SJSA1 (cell line): ENCODE results near the gene RYR2. TPM values are rescaled to one million over a fixed set of nuclear protein-coding genes. Genes with fewer than 3 reads are reported as not detected.

Source experiments
- DNase-seq, 2 experiments: peaks; one replicate each; pipeline ENCODE4 v3.0.0-alpha.2; 2015 to 2020; ENCODE audit warnings: low spot score in 2 of 2, low read depth in 1 of 2
- H3K27ac ChIP-seq: fragments of 250-450 bp; sonication (Bioruptor Pico); 2 replicates; pipeline ENCODE4 v1.5.1; 2020; ENCODE audit warnings: mild to moderate bottlenecking, moderate library complexity
- H3K27me3 ChIP-seq: fragments of 250-450 bp; sonication (Bioruptor Pico); replicated peaks from 2 replicates; pipeline ENCODE4 v1.5.1; 2020; ENCODE audit warnings: mild to moderate bottlenecking, moderate library complexity
- H3K36me3 ChIP-seq: fragments of 250-450 bp; sonication (Bioruptor Pico); 2 replicates; pipeline ENCODE4 v1.5.1; 2020; ENCODE audit warnings: mild to moderate bottlenecking
- H3K4me1 ChIP-seq: fragments of 250-450 bp; sonication (Bioruptor Pico); replicated peaks from 2 replicates; pipeline ENCODE4 v1.6.1; 2021; ENCODE audit warnings: mild to moderate bottlenecking
- H3K4me3 ChIP-seq: fragments of 250-450 bp; sonication (Bioruptor Pico); 2 replicates; pipeline ENCODE4 v1.5.1; 2020; ENCODE audit warnings: mild to moderate bottlenecking
- H3K9me3 ChIP-seq: fragments of 250-450 bp; sonication (Bioruptor Pico); replicated peaks from 2 replicates; pipeline ENCODE4 v1.5.1; 2020; ENCODE audit warnings: mild to moderate bottlenecking
- total RNA-seq: library from RNA; depleted of rRNA; stranded (reverse); fragments of >200 nt; shearing (Covaris generic); gene quantifications from 2 replicates; pipeline ENCODE4 v1.2.3, GENCODE V29; 2014; rRNA removed

The RYR2 gene
- total RNA-seq, 1 experiment from 2014 or later: not detected

- Histone ChIP-seq H3K9me3 (no peaks in the 10 kb centered on the region; the same call in 1 of the 2 replicates), H3K4me3 (no peak overlapping the region), H3K27me3 (no peaks in the 10 kb centered on the region), H3K27ac (no peak overlapping the region), H3K36me3 (no peaks in the 10 kb centered on the region), H3K4me1 (no peaks in the 10 kb centered on the region)
- no peak for DNase-seq
Measured at GRCh38 chr1:237877631-237878030, 835.6 kb downstream of the RYR2 start.

DNA sequence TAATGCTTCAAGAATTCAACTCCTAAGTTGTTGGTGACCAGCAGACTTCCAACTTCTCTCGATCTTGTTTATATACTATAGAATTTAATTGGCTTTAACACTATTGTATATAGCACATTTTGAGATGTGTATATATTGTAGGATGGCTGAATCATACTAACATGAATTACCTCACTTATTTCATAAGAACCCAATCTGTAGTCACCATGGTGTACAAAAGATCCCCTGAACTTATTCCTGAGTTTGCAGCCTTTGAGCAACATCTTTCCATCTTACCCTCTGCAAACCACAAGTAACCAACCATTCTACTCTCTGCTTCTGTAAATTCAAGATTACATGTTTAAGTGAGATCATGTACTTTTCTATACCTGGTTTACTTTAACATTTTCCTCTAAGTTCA, 836.4 kb downstream of the RYR2 start:
- Histone ChIP-seq H3K36me3 (no peaks in the 10 kb centered on the region), H3K4me3 (no peak overlapping the region), H3K27ac (no peak overlapping the region), H3K4me1 (no peaks in the 10 kb centered on the region), H3K27me3 (no peaks in the 10 kb centered on the region), H3K9me3 (no peaks in the 10 kb centered on the region; the same call in 1 of the 2 replicates)
- no peak for DNase-seq

GRCh38 chr1:237879195-237879594, 837.2 kb downstream of the RYR2 start:
- Histone ChIP-seq H3K36me3 (no peaks in the 10 kb centered on the region), H3K4me1 (no peaks in the 10 kb centered on the region), H3K4me3 (no peak overlapping the region), H3K27me3 (no peaks in the 10 kb centered on the region), H3K27ac (no peak overlapping the region), H3K9me3 (no peaks in the 10 kb centered on the region; the same call in 1 of the 2 replicates)
- DNase-seq: no peak

Other genes with a start within 250 kb of the RYR2 start
- gene MTR, start 246.9 kb upstream of the RYR2 start, total RNA-seq: 24.1 and 26.0 TPM in 2 replicates
- gene MT1HL1, start 37.7 kb upstream of the RYR2 start, total RNA-seq: not detected in 2 replicates